Adrenal gland (tissue), 12 donors: ENCODE measurements around the gene GSE1. TPM values are rescaled to one million over a fixed set of nuclear protein-coding genes. Genes with fewer than 3 reads are reported as not detected.

ENCODE experiments used
- DNase-seq, 7 donors: peaks; one replicate each; pipeline ENCODE4 v3.0.0-alpha.2; 2019 to 2020
- H3K27ac ChIP-seq, 5 donors: fragments of 200-600 bp; sonication (generic) in 4 of 5; 1 replicate in 3 of 5; 2 replicates in 2 of 5; pipeline versions ENCODE4 v1.5.1 to v1.8.0; 2016 to 2020; ENCODE audit warnings: mild to moderate bottlenecking in 1 of 5
- H3K27me3 ChIP-seq: fragments of 200-600 bp; 2 replicates; pipeline ENCODE4 v1.8.0; 2021
- H3K36me3 ChIP-seq, 2 donors: fragments of 200-600 bp; replicated peaks in 1 of 2; 1 replicate in 1 of 2; 2 replicates in 1 of 2; pipeline versions ENCODE4 v1.5.1 to v1.8.0; 2018 to 2022
- H3K4me1 ChIP-seq, 2 donors: fragments of 200-600 bp; replicated peaks in 1 of 2; 1 replicate in 1 of 2; 2 replicates in 1 of 2; pipeline versions ENCODE4 v1.5.1 to v1.8.0; 2018 to 2021
- H3K4me3 ChIP-seq, 4 donors: fragments of 200-600 bp; sonication (generic) in 3 of 4; one replicate each; pipeline ENCODE4 v1.5.1; 2016 to 2018
- H3K9me3 ChIP-seq, 3 donors: fragments of 200-600 bp; sonication (generic) in 1 of 3; replicated peaks in 1 of 3; 1 replicate in 2 of 3; 2 replicates in 1 of 3; pipeline versions ENCODE4 v1.5.1 to v1.8.0; 2016 to 2021
- CTCF ChIP-seq, 6 experiments: fragments of 450-650 bp in 4 of 6; fragments of 200-600 bp in 2 of 6; sonication (generic) in 1 of 6; IDR thresholded peaks; 1 replicate in 5 of 6; 2 replicates in 1 of 6; pipeline versions ENCODE4 v1.5.1 to v1.8.0; 2016 to 2021; ENCODE audit warnings: antibody characterized with exemption in 6 of 6, mild to moderate bottlenecking in 2 of 6, moderate library complexity in 1 of 6
- POLR2A ChIP-seq, 2 donors: fragments of 450-650 bp; IDR thresholded peaks; one replicate each; pipeline ENCODE4 v1.6.1; 2017; ENCODE audit warnings: antibody characterized with exemption in 2 of 2, mild to moderate bottlenecking in 2 of 2, moderate library complexity in 1 of 2
- WGBS, 4 donors: extraction: QIAGEN DNeasy Blood & Tissue Kit in 2 of 4; methylation state at CpG; one replicate each; pipeline versions ENCODE4 v1.1.5 to v1.1.7; 2013 to 2017; 5-methylcytosine and 5-hydroxymethylcytosine counted together
- intact Hi-C, 2 donors: fragments of 100-400 bp; cut with DNase I; formaldehyde crosslinking; loops; one replicate each; pipeline versions ENCODE4 v1.14.1 to v1.15.0; 2022 to 2023
- polyA plus RNA-seq, 3 donors: library from polyadenylated mRNA; stranded (reverse); fragments of 200-250 nt in 2 of 3; fragments of 350-450 nt in 1 of 3; fragmentation: Illumina TruSeq in 1 of 3; extraction: RNeasy Lipid Tissue Mini Kit (QIAGEN cat#74804) in 1 of 3; gene quantifications; one replicate each; pipeline ENCODE4 v1.2.3, GENCODE V29; 2013 to 2014
- total RNA-seq, 9 donors: library from RNA; depleted of rRNA in 4 of 9; stranded (reverse); fragments of >200 nt in 4 of 9; fragments of 120-200 nt in 1 of 9; fragmentation: NEBNext Ultra II Directional in 1 of 9; extraction: Animal tissue kit (Norgen Biotek cat#: 25700) in 1 of 9; gene quantifications; one replicate each; pipeline versions ENCODE4 v1.1.0 to v1.2.4, GENCODE V29; 2013 to 2023
- donor health status: healthy with polysubstance abuse.
- donor health status: Bipolar disorder and iron deficiency.
- donor health status: DM: yes; HTN: yes; CAD: no.
- donor health status: DM: no; HTN: no; CAD: no.
- donor health status: DM: no; HTN: no; CAD: no.
- donor health status: DM: yes; HTN: yes; CAD: no.

The GSE1 gene
- total and polyA plus RNA-seq, 12 donors, result 7.8 to 99.9 (median 64.8) TPM

- intact Hi-C loops, result loop anchor here in 1 of 2 donors (5.0 kb wide), 1 partner anchor 62 kb away; no protein-coding TSS in a partner anchor
Observed at GRCh38 chr16:85655216-85656129, 42.4 kb downstream of the GSE1 start.

GRCh38 chr16:85656351-85657266, 43.5 kb downstream of the GSE1 start:
- H3K27me3 ChIP-seq, result no peaks in the 10 kb centered on the region
- DNase-seq, result peak in 1 of 7 donors; percentile 14
- H3K36me3 ChIP-seq, result peaks cover 0 to 65% of the 10 kb centered on the region in 2 donors
- no peaks in the 10 kb centered on the region for H3K9me3 ChIP-seq
- no peak overlapping the region for H3K27ac ChIP-seq
- 93 to 96% (median 95%) methylated on average over 50 to 59 of the region's 59 CpGs for whole genome bisulfite sequencing, 4 donors
- H3K4me3 ChIP-seq, result no peak overlapping the region
- intact Hi-C loops, result loop anchor here in 1 of 2 donors (5.0 kb wide), 1 partner anchor 61 kb away; no protein-coding TSS in a partner anchor
- TF ChIP-seq POLR2A (IDR thresholded peaks at IDR 0.05), result no peak
- TF ChIP-seq CTCF (IDR thresholded peaks at IDR 0.05), result no peak
- peaks cover 23 to 33% of the 10 kb centered on the region in 2 donors for H3K4me1 ChIP-seq

More at GRCh38 chr16:85655216-85656129, 42.4 kb downstream of the GSE1 start:
- Histone ChIP-seq H3K27ac (peak overlapping the region in 1 of 5 donors; percentile 12), H3K4me1 (peaks cover 33 to 42% of the 10 kb centered on the region in 2 donors), H3K27me3 (no peaks in the 10 kb centered on the region), H3K9me3 (no peaks in the 10 kb centered on the region), H3K36me3 (peaks cover 0 to 54% of the 10 kb centered on the region in 2 donors), H3K4me3 (no peak overlapping the region)
- no peak for TF ChIP-seq CTCF (IDR thresholded peaks at IDR 0.05)
- TF ChIP-seq POLR2A (IDR thresholded peaks at IDR 0.05), result no peak
- 91 to 97% (median 93%) methylated on average over 19 to 35 of the region's 35 CpGs for WGBS, 4 donors
- DNase-seq, result peak in 1 of 7 donors; percentile 18

- DNase-seq, result no peak
- no peaks in the 10 kb centered on the region for H3K9me3 ChIP-seq
- no peaks in the 10 kb centered on the region for H3K27me3 ChIP-seq
- intact Hi-C loops, result loop anchor here in 1 of 2 donors (5.0 kb wide), 1 partner anchor 60 kb away; no protein-coding TSS in a partner anchor
- H3K4me1 ChIP-seq, result peaks cover 17 to 26% of the 10 kb centered on the region in 2 donors
- no peak overlapping the region for H3K27ac ChIP-seq
- no peak overlapping the region for H3K4me3 ChIP-seq
- TF ChIP-seq POLR2A (IDR thresholded peaks at IDR 0.05), result no peak
- peaks cover 0 to 72% of the 10 kb centered on the region in 2 donors for H3K36me3 ChIP-seq
- WGBS, 4 donors, result 91 to 96% (median 94%) methylated on average over 17 to 21 of the region's 21 CpGs
Observed at GRCh38 chr16:85657267-85657650, 44.1 kb downstream of the GSE1 start.

- Histone ChIP-seq H3K27me3 (no peaks in the 10 kb centered on the region), H3K4me3 (no peak overlapping the region), H3K27ac (no peak overlapping the region), H3K4me1 (peaks cover 12 to 20% of the 10 kb centered on the region in 2 donors), H3K36me3 (peaks cover 0 to 79% of the 10 kb centered on the region in 2 donors), H3K9me3 (no peaks in the 10 kb centered on the region)
- intact Hi-C loops, result loop anchor here in 1 of 2 donors (5.0 kb wide), 1 partner anchor 59 kb away; no protein-coding TSS in a partner anchor
- no peak for DNase-seq
- TF ChIP-seq CTCF (IDR thresholded peaks at IDR 0.05), result no peak
- TF ChIP-seq POLR2A (IDR thresholded peaks at IDR 0.05), result no peak
- 85 to 95% (median 90%) methylated on average over 3 of the region's 3 CpGs for WGBS, 4 donors
Observed at GRCh38 chr16:85657996-85658395, 44.9 kb downstream of the GSE1 start.
